T-helper 17 cell (primary cell): ENCODE data around the gene TBC1D22A. TPM values are rescaled to one million over a fixed set of nuclear protein-coding genes. Genes with fewer than 3 reads are reported as not detected.

Experiments
- ATAC-seq: fragments of 150-1000 bp; cut with Tn5 transposase; 2 replicates; pipeline ENCODE4 v1.10.0; 2021; ENCODE audit warnings: mild to moderate bottlenecking, moderate library complexity
- DNase-seq, 3 donors: peaks; one replicate each; pipeline versions ENCODE4 v3.0.0 to v3.0.0-alpha.2; 2020 to 2021
- H3K9me3 ChIP-seq: one replicate; pipeline ENCODE4 v1.7.0; 2013; ENCODE audit warnings: low read length, mild to moderate bottlenecking; ENCODE audit not compliant: control insufficient read depth, poor library complexity, severe bottlenecking
- H3K27ac Mint-ChIP-seq: one replicate; pipeline ENCODE4 v1.8.0; 2022; ENCODE audit warnings: mild to moderate bottlenecking, moderate library complexity, mixed read lengths
- H3K27me3 Mint-ChIP-seq: one replicate; pipeline ENCODE4 v1.8.0; 2022; ENCODE audit warnings: mixed read lengths
- H3K36me3 Mint-ChIP-seq: one replicate; pipeline ENCODE4 v1.8.0; 2022; ENCODE audit warnings: low read depth, mixed read lengths
- H3K4me1 Mint-ChIP-seq: one replicate; pipeline ENCODE4 v1.8.0; 2022; ENCODE audit warnings: mild to moderate bottlenecking, mixed read lengths
- H3K4me3 Mint-ChIP-seq: one replicate; pipeline ENCODE4 v1.8.0; 2022; ENCODE audit warnings: mild to moderate bottlenecking, moderate library complexity, mixed read lengths
- total RNA-seq, 4 donors: library from RNA in 2 of 4; stranded (reverse) in 2 of 4; gene quantifications; one replicate each; pipeline ENCODE4 v1.2.3 and lab custom pipeline; 2022 to 2026

Gene TBC1D22A
- total RNA-seq, 2 donors from 2014 or later: 42.1 to 43.8 TPM

DNA sequence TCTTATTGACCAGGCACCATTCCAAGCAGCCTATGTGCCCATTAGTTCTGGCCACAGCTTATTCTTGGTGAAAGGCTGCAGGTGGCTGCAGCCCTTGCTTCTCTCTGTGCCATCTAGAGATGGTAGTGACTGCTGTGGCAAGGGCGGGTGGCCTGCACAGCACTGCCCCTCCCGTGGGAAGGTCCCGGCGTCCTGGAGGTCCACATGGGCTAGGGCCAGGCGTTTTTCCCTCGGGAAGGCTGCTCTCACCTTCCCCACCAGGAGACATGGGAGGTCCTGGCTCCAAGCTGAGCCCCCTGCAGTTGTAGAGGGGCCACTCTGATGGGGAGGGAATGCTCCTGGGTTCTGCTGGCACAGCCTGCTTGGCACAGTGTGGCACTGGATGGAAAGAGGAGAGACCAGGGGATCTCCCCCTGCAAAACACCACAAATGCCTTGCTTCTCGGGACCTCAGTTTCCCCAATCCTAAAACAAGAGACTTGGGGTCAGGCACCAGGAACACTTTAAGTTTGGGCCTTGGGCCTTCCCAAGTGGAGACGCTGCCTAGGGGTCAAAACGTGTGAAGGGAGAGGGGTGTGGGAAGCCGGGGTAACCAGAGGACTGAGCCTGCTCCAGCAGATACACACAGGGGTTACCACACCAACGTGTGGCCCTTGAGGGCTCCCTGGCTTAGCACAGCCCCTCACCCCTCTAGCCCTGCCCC, 10.0 kb upstream of the TBC1D22A start:
- no peaks in the 10 kb centered on the region for H3K27me3 Mint-ChIP-seq
- no peak overlapping the region for H3K4me3 Mint-ChIP-seq
- DNase-seq (no peak), ATAC-seq (no peak)
- H3K36me3 Mint-ChIP-seq: no peaks in the 10 kb centered on the region
- H3K9me3 ChIP-seq: peaks cover 3% of the 10 kb centered on the region
- H3K4me1 Mint-ChIP-seq: peaks cover 28% of the 10 kb centered on the region
- H3K27ac Mint-ChIP-seq: no peak overlapping the region

DNA sequence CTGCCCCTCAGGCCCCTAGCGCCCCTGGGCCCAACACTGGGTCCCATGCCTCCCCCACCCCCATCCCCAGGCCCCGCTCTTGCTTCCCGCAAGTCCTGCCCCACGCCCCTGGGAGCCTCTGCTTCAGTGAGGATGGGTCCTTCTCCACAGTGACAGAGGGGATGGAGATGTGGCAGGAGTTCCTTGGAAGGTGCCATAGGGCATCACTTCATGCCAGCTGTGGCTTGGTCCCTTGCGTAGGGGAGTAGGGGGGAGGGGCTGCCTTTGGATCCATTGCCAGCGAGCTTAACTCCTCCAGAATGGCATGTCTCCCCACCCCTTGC, 9.5 kb upstream of the TBC1D22A start:
- ATAC-seq: no peak
- Mint-ChIP-seq H3K27ac (no peak overlapping the region), H3K4me1 (peaks cover 28% of the 10 kb centered on the region), H3K27me3 (no peaks in the 10 kb centered on the region), H3K4me3 (no peak overlapping the region), H3K36me3 (no peaks in the 10 kb centered on the region)
- H3K9me3 ChIP-seq: peaks cover 3% of the 10 kb centered on the region
- DNase-seq: no peak

DNA sequence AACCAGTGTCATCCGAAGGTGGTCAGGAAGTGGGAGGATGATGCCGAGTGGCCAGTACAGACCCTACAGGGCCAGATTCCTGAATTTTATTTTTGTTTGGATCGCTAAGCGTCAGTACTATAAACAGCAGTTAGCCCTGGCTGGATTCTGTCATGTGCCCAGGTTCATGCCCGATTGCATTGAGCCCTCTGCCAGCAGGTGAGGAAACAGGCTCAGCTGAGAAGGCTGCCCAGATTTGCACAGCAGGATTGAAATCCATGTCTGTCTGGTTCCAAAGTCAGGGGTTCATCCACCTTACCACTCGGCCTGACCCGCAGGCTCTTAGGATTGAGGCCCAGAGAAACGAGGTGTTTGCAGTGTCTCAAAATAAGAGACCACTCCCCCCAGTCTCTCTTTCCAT, 9.1 kb upstream of the TBC1D22A start:
- H3K4me3 Mint-ChIP-seq: no peak overlapping the region
- peaks cover 3% of the 10 kb centered on the region for H3K9me3 ChIP-seq
- H3K4me1 Mint-ChIP-seq: peaks cover 30% of the 10 kb centered on the region
- no peak for ATAC-seq
- no peaks in the 10 kb centered on the region for H3K27me3 Mint-ChIP-seq
- H3K36me3 Mint-ChIP-seq: no peaks in the 10 kb centered on the region
- H3K27ac Mint-ChIP-seq: peak overlapping the region; percentile 14
- no peak for DNase-seq

GRCh38 chr22:46753761-46754109, 8.7 kb upstream of the TBC1D22A start:
- H3K9me3 ChIP-seq: peaks cover 3% of the 10 kb centered on the region
- H3K27me3 Mint-ChIP-seq: no peaks in the 10 kb centered on the region
- H3K27ac Mint-ChIP-seq: peak overlapping the region; percentile 14
- H3K4me1 Mint-ChIP-seq: peaks cover 33% of the 10 kb centered on the region
- ATAC-seq (no peak), DNase-seq (no peak)
- H3K4me3 Mint-ChIP-seq: no peak overlapping the region
- H3K36me3 Mint-ChIP-seq: no peaks in the 10 kb centered on the region

GRCh38 chr22:46754110-46754799, 8.2 kb upstream of the TBC1D22A start:
- Mint-ChIP-seq H3K4me3 (no peak overlapping the region), H3K27me3 (no peaks in the 10 kb centered on the region), H3K27ac (peak overlapping the region; percentile 14), H3K36me3 (no peaks in the 10 kb centered on the region), H3K4me1 (peaks cover 29% of the 10 kb centered on the region)
- H3K9me3 ChIP-seq: peaks cover 3% of the 10 kb centered on the region
- DNase-seq: no peak
- peak; percentile 49 for ATAC-seq

- no peaks in the 10 kb centered on the region for H3K36me3 Mint-ChIP-seq
- no peaks in the 10 kb centered on the region for H3K27me3 Mint-ChIP-seq
- H3K4me3 Mint-ChIP-seq: no peak overlapping the region
- DNase-seq (no peak), ATAC-seq (no peak)
- no peak overlapping the region for H3K27ac Mint-ChIP-seq
- H3K4me1 Mint-ChIP-seq: peaks cover 23% of the 10 kb centered on the region
- peaks cover 3% of the 10 kb centered on the region for H3K9me3 ChIP-seq
These were observed 7.6 kb upstream of the TBC1D22A start for GRCh38 chr22:46754826-46755225.

DNA sequence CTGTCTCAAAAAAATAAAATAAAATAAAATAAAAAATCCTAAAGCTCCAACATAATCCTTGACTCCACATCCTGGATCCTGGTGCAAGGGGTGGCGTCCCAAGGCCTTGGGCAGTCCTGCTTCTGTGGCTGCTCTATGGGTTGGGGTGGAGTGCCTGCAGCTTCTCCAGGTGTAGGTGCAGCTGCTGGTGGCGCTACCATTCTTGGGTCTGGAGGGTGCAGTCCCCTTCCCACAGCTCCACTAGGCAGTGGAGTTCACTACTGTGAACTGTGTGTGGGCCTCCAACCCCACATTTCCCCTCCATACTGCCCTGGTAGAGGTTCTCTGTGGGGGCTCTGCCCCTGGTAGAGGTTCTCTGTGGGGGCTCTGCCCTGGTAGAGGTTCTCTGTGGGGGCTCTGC, 6.9 kb upstream of the TBC1D22A start:
- H3K27ac Mint-ChIP-seq: no peak overlapping the region
- H3K9me3 ChIP-seq: peaks cover 3% of the 10 kb centered on the region
- H3K27me3 Mint-ChIP-seq: no peaks in the 10 kb centered on the region
- H3K4me1 Mint-ChIP-seq: peaks cover 16% of the 10 kb centered on the region
- no peaks in the 10 kb centered on the region for H3K36me3 Mint-ChIP-seq
- ATAC-seq (no peak), DNase-seq (no peak)
- H3K4me3 Mint-ChIP-seq: no peak overlapping the region

DNA sequence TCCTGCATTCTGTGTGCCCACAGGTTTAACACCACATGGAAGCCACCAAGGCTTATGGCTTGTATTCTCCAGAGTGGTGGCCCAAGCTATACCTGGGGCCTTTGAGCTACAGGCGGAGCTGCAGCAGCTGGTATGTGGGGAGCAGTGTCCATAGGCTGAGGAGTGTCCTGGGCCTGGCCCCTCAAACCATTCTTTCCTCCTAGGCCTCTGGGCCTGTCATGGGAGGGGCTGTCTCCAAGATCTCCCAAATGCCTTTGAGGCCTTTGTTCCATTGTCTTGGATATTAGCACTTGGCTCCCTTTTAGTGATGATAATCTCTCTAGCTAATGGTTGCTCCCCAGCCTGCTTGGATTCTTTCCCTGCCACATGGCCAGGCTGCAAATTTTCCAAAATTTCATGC, 6.4 kb upstream of the TBC1D22A start:
- ATAC-seq (no peak), DNase-seq (no peak)
- no peaks in the 10 kb centered on the region for H3K27me3 Mint-ChIP-seq
- H3K4me3 Mint-ChIP-seq: no peak overlapping the region
- H3K4me1 Mint-ChIP-seq: peaks cover 13% of the 10 kb centered on the region
- no peaks in the 10 kb centered on the region for H3K36me3 Mint-ChIP-seq
- H3K27ac Mint-ChIP-seq: no peak overlapping the region
- peaks cover 3% of the 10 kb centered on the region for H3K9me3 ChIP-seq

GRCh38 chr22:46757104-46757503, 5.3 kb upstream of the TBC1D22A start:
- ATAC-seq (no peak), DNase-seq (no peak)
- H3K36me3 Mint-ChIP-seq: no peaks in the 10 kb centered on the region
- peak overlapping the region; percentile 34 for H3K27ac Mint-ChIP-seq
- peaks cover 16% of the 10 kb centered on the region for H3K4me1 Mint-ChIP-seq
- no peaks in the 10 kb centered on the region for H3K27me3 Mint-ChIP-seq
- peaks cover 3% of the 10 kb centered on the region for H3K9me3 ChIP-seq
- no peak overlapping the region for H3K4me3 Mint-ChIP-seq

- H3K36me3 Mint-ChIP-seq: no peaks in the 10 kb centered on the region
- H3K9me3 ChIP-seq: peaks cover 3% of the 10 kb centered on the region
- no peaks in the 10 kb centered on the region for H3K27me3 Mint-ChIP-seq
- peaks cover 26% of the 10 kb centered on the region for H3K4me1 Mint-ChIP-seq
- DNase-seq: no peak
- ATAC-seq: no peak
- H3K4me3 Mint-ChIP-seq: no peak overlapping the region
- H3K27ac Mint-ChIP-seq: peak overlapping the region; percentile 77
These were observed 4.3 kb upstream of the TBC1D22A start for GRCh38 chr22:46758121-46758520.

DNA sequence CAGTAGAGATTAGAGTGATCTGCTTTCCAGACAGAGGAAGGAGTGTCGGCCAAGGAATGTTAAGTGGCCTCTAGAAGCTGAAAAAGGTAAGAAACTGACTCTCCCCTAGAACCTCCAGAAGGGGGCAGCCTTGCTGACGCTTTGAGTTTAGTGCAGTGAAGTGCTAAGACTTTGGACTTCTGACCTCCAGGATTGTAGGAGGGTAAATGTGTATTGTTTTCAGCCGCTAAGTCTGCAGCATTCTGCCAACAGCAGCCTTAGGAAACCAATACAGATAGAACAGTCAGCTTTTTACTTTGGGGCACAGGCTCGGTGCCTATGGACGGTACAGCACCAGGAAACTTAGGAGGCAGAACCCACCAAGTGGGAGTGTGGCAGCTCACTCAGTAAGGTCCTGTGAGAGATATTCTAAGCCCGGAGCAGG, 3.6 kb upstream of the TBC1D22A start:
- DNase-seq (peak in 2 of 3 donors; percentile 35 to 41), ATAC-seq (no peak)
- Mint-ChIP-seq H3K4me3 (no peak overlapping the region), H3K4me1 (peaks cover 31% of the 10 kb centered on the region), H3K36me3 (no peaks in the 10 kb centered on the region), H3K27me3 (no peaks in the 10 kb centered on the region), H3K27ac (peak overlapping the region; percentile 77)
- peaks cover 3% of the 10 kb centered on the region for H3K9me3 ChIP-seq

GRCh38 chr22:46761017-46761416, 1.4 kb upstream of the TBC1D22A start:
- no peaks in the 10 kb centered on the region for H3K36me3 Mint-ChIP-seq
- H3K27me3 Mint-ChIP-seq: no peaks in the 10 kb centered on the region
- no peak for ATAC-seq
- H3K27ac Mint-ChIP-seq: peak overlapping the region; percentile 100
- peak overlapping the region; percentile 97 for H3K4me3 Mint-ChIP-seq
- DNase-seq: no peak
- peaks cover 3% of the 10 kb centered on the region for H3K9me3 ChIP-seq
- peaks cover 40% of the 10 kb centered on the region for H3K4me1 Mint-ChIP-seq

GRCh38 chr22:46761539-46762237, 762 bp upstream of the TBC1D22A start:
- Mint-ChIP-seq H3K36me3 (no peaks in the 10 kb centered on the region), H3K27me3 (no peaks in the 10 kb centered on the region), H3K4me3 (peak overlapping the region; percentile 97), H3K4me1 (peaks cover 40% of the 10 kb centered on the region), H3K27ac (peak overlapping the region; percentile 100)
- no peak for DNase-seq
- H3K9me3 ChIP-seq: peaks cover 3% of the 10 kb centered on the region
- no peak for ATAC-seq
